GM11168 (cell line): ENCODE results near the gene P2RX5.
"Not testable (repeated sequence)": the region's sequence is repeated elsewhere in the genome, so short reads cannot be mapped to it uniquely, and the experiment has no call there.

Experiments
- in situ Hi-C: fragments of 300-500 bp; cut with MboI; formaldehyde crosslinking; loops from one replicate; pipeline ENCODE4 v1.12.0; 2022; ENCODE audit warnings: low sequenced_read_pairs; ENCODE audit not compliant: unreplicated experiment

P2RX5 gene

DNA sequence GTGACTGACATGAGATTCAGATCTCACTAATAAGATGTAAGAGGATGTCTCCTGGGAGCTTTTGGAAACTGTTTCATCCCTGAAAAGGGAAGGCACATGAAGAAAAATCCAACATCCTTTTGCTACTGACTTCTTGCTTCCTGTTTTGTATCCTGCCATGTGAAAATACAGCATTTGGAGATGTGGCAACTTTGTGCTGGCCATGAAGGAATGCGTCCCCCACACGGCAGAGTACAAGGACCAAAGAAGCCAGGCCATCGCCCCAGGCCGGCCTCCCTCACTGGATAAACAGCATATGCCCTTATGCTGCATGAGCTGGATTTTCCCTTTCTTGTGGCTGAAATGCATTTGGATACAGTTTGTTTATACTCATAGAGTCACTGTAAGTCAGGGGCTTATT is 22.2 kb upstream of the P2RX5 start:
- in situ Hi-C loops, result no loop called here

GRCh38 chr17:3715296-3715695 is 19.3 kb upstream of the P2RX5 start:
- in situ Hi-C loops, result no loop called here

GRCh38 chr17:3712811-3713463 is 17.0 kb upstream of the P2RX5 start:
- in situ Hi-C loops, result no loop called here

DNA sequence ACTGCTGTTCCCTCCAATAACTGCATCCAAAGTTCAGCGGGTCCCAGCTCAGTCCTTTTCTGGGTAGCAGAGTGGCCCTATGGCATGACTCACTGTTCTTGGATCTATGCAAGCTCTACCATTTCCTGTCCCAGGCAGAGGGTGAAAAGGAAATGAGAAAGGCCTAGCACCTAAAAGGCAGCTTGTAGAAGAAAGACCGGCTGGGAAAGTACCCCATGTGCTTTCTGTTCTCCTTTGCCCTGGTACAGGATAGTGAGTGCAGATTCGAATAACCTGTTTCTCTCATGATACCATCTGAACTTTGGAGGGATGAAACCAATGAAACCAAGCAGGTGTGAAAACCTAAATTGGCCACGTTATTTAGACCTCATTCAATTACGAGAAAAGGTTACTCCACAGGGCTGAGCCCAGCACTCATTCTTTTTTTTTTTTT is 15.0 kb upstream of the P2RX5 start:
- in situ Hi-C loops, result no loop called here

- in situ Hi-C loops, result no loop called here
Measured at GRCh38 chr17:3708366-3708765, 12.4 kb upstream of the P2RX5 start.

- in situ Hi-C loops, result not testable (repeated sequence)
Measured at GRCh38 chr17:3705718-3705984, 9.7 kb upstream of the P2RX5 start.

DNA sequence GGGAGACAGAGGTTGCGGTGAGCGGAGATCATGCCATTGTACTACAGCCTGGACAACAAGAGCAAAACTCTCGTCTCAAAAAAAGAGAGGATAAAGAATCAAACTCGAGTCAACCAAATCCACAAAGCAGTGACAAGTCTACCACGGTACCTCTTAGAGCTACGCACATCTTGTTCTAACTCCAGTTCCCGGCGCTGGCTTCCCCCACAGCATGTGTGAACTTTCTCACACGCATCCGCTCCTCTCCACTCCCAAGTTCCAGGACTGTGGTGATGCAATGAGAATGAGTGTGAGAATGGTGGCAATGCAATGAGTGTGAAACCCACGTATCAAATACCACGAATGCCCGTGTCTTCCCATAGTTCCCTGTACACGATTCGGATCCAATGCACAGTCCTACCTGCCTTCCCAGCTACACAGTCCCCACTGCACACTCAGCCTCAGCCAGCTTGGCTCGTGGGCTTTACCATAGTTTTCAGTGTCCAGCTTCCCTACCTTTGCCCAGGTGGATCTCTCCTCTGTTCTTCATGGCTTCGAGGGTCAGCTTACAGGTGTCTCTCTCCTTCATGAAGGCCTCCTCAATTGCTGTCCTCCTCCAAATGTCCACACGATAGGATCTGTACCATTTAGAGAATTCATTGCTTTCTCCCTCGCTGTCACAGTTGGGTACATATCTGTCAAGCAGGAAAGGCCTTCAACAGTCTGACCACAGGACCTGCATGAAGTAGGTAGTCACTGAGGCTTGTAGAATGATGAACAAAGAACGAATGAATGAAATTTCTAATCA is 9.2 kb upstream of the P2RX5 start:
- in situ Hi-C loops, result no loop called here

GRCh38 chr17:3702041-3702539 is 6.1 kb upstream of the P2RX5 start:
- in situ Hi-C loops, result not testable (repeated sequence)

DNA sequence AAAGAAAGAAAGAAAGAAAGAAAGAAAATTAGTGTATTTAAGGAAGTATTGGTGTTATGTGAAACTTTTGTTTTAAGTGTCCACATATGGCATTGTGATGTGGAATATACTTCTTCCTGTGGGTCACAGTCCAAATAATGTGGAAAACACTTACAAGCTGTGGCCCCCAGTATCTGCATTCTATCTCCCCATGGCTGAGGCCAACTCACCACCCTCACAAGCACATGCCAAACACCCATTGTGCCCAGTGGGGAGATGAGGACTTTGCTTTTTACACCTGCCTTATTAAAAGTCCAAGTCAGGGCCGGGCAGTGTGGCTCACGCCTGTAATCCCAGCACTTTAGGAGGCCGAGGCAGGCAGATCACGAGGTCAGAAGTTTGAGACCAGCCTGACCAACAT is 4.0 kb upstream of the P2RX5 start:
- in situ Hi-C loops, result no loop called here

GRCh38 chr17:3698139-3698538 is 2.2 kb upstream of the P2RX5 start:
- in situ Hi-C loops, result no loop called here

DNA sequence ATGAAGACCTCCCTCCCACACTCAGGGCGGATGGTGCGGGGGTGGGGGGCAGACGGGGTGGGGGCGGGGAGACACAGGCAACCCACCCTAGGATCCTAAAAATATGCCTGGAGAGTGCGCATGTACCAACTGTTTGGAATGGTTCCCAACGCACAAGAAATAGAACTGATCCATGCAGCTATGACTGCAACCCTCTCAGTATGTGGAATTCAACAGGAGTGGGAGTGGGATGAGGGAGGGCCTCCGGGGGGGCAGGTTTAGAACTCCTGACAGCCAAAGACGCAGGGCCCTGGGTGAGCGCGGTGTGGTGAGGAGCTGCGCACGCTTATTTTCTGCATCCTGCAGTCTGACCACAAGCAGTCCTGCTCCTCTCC is 1.1 kb upstream of the P2RX5 start:
- in situ Hi-C loops, result no loop called here

GRCh38 chr17:3695129-3695722 is 729 bp downstream of the P2RX5 start:
- in situ Hi-C loops, result no loop called here

DNA sequence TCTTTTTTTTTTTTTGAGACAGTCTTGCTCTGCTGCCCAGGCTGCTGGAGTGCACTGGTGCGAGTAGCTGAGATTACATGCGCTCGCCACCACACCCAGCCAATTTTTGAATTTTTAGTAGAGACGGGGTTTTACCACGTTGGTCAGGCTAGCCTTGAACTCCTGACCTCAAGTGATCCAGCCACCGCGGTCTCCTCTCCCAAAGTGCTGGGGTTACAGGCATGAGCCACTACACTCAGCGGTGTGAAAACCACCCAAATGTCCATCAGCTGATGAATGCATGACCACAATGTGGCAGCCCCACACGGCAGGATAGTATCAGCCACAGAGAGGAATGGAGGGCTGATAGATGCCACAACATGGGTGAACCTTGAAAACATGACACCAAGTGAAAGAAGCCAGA is 2.1 kb downstream of the P2RX5 start:
- in situ Hi-C loops, result no loop called here

DNA sequence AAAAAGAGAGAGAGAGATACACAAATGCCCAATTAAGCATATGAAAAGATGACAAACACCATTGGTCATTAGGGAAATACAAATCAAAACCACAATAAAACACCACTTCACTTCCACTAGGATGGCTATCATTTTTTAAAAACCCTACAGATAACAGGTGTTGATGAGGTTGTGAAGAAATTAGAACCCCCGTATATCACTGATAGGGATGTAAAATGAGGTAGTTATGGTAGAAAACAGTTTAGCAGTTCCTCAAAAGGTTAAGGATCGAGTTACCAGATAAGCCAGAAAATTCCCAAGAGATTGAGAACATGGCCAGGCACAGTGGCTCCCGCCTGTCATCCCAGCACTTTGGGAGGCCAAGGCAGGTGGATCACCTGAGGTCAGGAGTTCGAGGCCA is 2.8 kb downstream of the P2RX5 start:
- in situ Hi-C loops, result no loop called here

- in situ Hi-C loops, result no loop called here
Measured at GRCh38 chr17:3692346-3692745, 3.6 kb downstream of the P2RX5 start.

DNA sequence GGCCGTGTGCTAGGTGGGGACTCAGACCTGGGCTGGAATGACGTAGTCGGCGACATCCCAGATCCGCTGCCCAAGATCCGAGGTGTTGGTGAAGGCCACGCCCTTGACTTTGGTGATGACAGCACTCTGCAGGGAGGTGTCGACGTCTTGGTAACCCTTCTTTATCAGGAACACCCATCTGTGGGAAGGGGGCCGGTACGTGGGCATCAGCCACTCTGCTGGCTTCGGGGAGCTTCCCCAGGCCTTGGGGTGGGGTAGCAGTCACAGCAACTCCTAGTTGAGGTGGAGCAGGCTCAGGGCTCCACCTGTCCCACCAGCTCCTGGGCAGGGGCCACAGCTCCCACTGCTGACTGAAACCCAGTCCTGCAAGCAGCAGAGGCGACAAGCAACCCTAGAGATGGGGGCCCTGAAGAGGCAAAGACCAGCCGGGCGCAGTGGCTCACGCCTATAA is 4.3 kb downstream of the P2RX5 start:
- in situ Hi-C loops, result no loop called here

DNA sequence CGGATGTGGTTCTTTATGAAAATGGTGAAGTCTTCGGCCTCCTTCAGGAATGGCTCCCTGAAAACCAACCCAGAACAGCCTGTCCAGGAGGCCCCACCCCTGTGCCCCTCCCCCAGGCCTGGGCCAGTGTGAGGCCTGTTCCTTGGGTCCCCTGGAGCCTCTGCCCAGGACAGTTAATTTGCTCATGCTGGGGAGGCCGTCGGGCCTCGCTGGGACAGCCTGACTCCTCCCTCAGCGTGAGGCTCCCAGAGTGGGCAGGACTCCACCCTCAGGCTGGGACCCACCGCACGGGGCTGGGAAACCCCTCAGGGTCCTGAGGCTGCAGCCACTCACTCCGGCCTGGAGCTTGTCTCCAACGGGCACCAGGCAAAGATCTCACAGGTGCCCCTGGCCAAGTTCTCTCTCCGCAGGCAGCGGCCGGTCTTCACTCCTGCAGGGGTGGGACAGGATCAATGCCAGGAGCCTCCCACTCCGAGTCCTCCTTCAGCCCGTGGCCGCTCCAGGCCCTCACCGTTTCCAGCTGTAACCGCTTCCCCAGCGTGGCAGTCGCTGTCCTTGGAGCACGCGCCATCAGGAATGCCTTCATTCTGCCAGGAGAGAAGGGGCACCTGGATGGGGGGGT is 5.8 kb downstream of the P2RX5 start:
- in situ Hi-C loops, result no loop called here

DNA sequence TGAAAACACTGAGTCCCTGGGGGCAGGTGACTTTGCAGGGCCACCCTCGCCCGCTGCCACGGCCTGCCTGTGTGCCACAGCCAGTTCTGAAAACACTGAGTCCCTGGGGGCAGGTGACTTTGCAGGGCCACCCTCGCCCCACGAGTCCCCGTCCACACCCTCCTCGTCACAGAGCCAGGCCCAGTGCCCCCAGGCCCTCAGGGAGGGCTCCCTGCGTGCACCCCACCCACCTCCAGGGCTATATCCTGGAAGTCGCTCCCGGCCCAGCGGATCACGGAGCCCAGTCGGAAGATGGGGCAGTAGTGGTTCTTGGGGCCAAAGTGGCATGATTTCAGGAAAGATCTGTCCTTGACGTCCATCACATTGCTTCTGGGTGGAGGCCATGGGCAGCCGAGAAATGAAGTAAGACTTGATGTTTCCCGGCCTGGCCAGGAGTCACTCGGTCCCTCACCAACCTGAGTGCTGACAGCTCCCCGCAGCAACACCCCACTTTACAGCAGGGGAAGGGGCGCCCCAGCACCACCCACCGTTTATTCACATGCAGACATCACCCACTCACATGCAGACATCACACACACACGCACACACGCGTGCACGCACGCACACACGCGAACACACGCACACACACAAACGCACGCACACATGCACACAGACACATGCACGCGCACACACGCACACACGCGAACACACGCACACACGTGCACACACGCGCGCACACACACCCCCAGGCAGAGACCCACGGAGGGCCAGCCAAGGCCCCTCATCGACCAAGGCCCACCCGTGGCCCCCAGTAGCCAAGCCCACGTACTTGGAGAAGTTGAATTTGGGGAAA is 6.5 kb downstream of the P2RX5 start:
- in situ Hi-C loops, result loop anchor here (10.0 kb wide), 1 partner anchor 45 kb away; no protein-coding TSS in a partner anchor

DNA sequence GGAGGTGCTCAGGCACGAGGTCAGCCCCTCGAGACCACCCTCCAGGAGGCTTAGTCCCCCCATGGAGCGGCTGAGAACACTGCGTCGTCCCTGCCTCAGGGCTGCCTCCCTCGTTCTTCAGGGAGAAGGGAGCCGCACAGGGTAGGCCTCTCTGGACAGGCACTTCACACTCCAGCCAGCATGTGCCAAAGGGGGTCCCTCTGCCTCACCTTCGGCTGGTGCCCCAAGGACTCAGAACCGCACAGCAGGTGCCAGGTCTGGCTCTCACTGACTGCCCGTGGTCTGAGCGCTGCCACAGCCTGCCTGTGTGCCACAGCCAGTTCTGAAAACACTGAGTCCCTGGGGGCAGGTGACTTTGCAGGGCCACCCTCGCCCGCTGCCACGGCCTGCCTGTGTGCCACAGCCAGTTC is 7.1 kb downstream of the P2RX5 start:
- in situ Hi-C loops, result loop anchor here (10.0 kb wide), 1 partner anchor 46 kb away; no protein-coding TSS in a partner anchor

DNA sequence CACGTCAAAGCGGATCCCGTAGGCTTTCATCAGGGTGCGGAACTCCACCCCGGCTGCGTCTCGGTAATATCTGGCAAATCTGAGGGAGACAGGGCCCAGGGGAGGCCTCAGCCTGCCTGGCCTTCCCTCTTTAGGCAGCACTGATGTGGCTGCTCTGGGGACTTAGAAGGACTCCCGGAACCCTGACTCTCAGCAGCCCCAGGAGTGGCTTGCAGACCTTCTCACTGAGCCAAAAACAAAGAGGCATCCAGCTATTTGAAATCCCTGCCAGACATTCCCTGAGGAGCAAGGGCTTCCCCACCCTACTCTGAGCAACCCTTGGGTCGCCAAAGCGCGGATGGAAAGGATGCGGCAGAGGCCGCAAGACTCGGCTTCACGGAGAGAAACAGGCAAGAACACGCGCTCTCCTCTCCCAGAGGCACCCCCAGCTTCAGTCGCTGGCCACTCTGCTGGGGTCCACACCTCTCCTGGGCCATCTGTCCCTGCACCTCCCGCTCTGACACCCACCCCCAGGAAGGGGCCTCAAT is 7.9 kb downstream of the P2RX5 start:
- in situ Hi-C loops, result loop anchor here (10.0 kb wide), 1 partner anchor 47 kb away; no protein-coding TSS in a partner anchor
